GM12878 (cell line): Measurements from ENCODE around the gene ANTKMT. TPM values are rescaled to one million over a fixed set of nuclear protein-coding genes. Genes with fewer than 3 reads are reported as not detected.

Source experiments
- ATAC-seq: fragments of 200-7000 bp; cut with Tn5 transposase; 3 replicates; pipeline ENCODE4 v1.9.1; 2020; ENCODE audit warnings: mild to moderate bottlenecking, moderate library complexity
- BruUV-seq: library from RNA; stranded (reverse); fragments of 400-500 nt; replicated peaks from 2 replicates; lab custom pipeline; 2021; lab: Mats Ljungman, UMichigan
- CTCF ChIA-PET: fragments of 300-600 bp; sonication (Branson Sonifier 250); formaldehyde crosslinking; extraction: SDS; loops from one replicate; lab custom pipeline; 2021; ENCODE audit warnings: inconsistent platforms; lab: Yijun Ruan, JAX
- POLR2A ChIA-PET: fragments of 350-600 bp; formaldehyde crosslinking; extraction: SDS; loops from one replicate; lab custom pipeline; 2021; ENCODE audit warnings: inconsistent platforms; lab: Charles Lee
- RAD21 ChIA-PET: fragments of 300-600 bp; sonication (Branson Sonifier 250); formaldehyde crosslinking; loops from one replicate; lab custom pipeline; 2023; ENCODE audit warnings: antibody characterized with exemption; ENCODE audit not compliant: unreplicated experiment; lab: Charles Lee
- SMC1A ChIA-PET: fragments of 300-600 bp; sonication (Branson Sonifier 250); formaldehyde crosslinking; loops from one replicate; lab custom pipeline; 2023; ENCODE audit not compliant: unreplicated experiment, uncharacterized antibody; lab: Charles Lee
- DNase-seq: peaks from one replicate; pipeline ENCODE4 v3.0.0-alpha.2; 2011; ENCODE audit warnings: low read depth, low spot score
- FAIRE-seq: peaks from 3 replicates; lab custom pipeline; 2011; peaks lifted over from hg19 to GRCh38; lab: Jason Lieb, UNC
- H2AFZ ChIP-seq: 2 replicates; pipeline ENCODE4 v1.6.0; 2011; ENCODE audit warnings: low read depth, low read length, control low read depth; ENCODE audit not compliant: control insufficient read depth
- H3K27ac ChIP-seq: 2 replicates; pipeline ENCODE4 v1.5.1; 2011; ENCODE audit warnings: control low read depth; ENCODE audit not compliant: control insufficient read depth, insufficient read depth
- H3K27me3 ChIP-seq, 2 experiments: replicated peaks in 1 of 2; 2 replicates each; pipeline versions ENCODE4 v1.6.0 to v1.6.1; 2011; ENCODE audit warnings: low read length in 1 of 2; ENCODE audit not compliant: control insufficient read depth in 2 of 2, insufficient read depth in 2 of 2
- H3K36me3 ChIP-seq, 2 experiments: 2 replicates each; pipeline ENCODE4 v1.5.1; 2011; ENCODE audit warnings: low read length in 1 of 2; ENCODE audit not compliant: control insufficient read depth in 2 of 2, insufficient read depth in 2 of 2
- H3K4me1 ChIP-seq: 2 replicates; pipeline ENCODE4 v1.6.1; 2011; ENCODE audit warnings: mild to moderate bottlenecking, low read length, moderate library complexity, mixed read lengths; ENCODE audit not compliant: control insufficient read depth, insufficient read depth
- H3K4me2 ChIP-seq: 2 replicates; pipeline ENCODE4 v1.6.0; 2011; ENCODE audit warnings: control low read depth; ENCODE audit not compliant: control insufficient read depth, insufficient read depth
- H3K4me3 ChIP-seq: fragments of 200-600 bp; sonication (generic); 2 replicates; pipeline ENCODE4 v1.5.1; 2016
- H3K79me2 ChIP-seq: 2 replicates; pipeline ENCODE4 v1.6.0; 2011; ENCODE audit warnings: low read length; ENCODE audit not compliant: control insufficient read depth, insufficient read depth
- H3K9ac ChIP-seq: 2 replicates; pipeline ENCODE4 v1.8.0; 2011; ENCODE audit warnings: low read length, control low read depth, mixed read lengths; ENCODE audit not compliant: control insufficient read depth, insufficient read depth
- H3K9me3 ChIP-seq: replicated peaks from 3 replicates; pipeline ENCODE4 v1.5.1; 2011; ENCODE audit warnings: mild to moderate bottlenecking, low read length; ENCODE audit not compliant: control insufficient read depth, insufficient read depth
- H4K20me1 ChIP-seq: 2 replicates; pipeline ENCODE4 v1.6.0; 2011; ENCODE audit not compliant: control insufficient read depth, insufficient read depth
- BCL3 ChIP-seq: IDR thresholded peaks from 2 replicates; pipeline ENCODE4 v1.6.1; 2011; ENCODE audit warnings: borderline replicate concordance, low read depth, mild to moderate bottlenecking, moderate library complexity, low read length; ENCODE audit not compliant: insufficient read depth, poor library complexity, severe bottlenecking
- BCLAF1 ChIP-seq: fragments of 450-650 bp; IDR thresholded peaks from 2 replicates; pipeline ENCODE4 v1.6.1; 2017; ENCODE audit warnings: antibody characterized with exemption, mild to moderate bottlenecking, moderate library complexity
- BHLHE40 ChIP-seq, 2 experiments: fragments of 450-650 bp in 1 of 2; IDR thresholded peaks; 2 replicates each; pipeline ENCODE4 v1.6.1; 2011 to 2017; ENCODE audit warnings: low read depth in 2 of 2, borderline replicate concordance in 1 of 2, improper control_type of control experiment in 1 of 2, low read length in 1 of 2, mild to moderate bottlenecking in 1 of 2
- CHD4 ChIP-seq: fragments of 200-600 bp; sonication (generic); IDR thresholded peaks from 2 replicates; pipeline ENCODE4 v1.6.1; 2016; ENCODE audit warnings: mild to moderate bottlenecking
- KDM1A ChIP-seq: fragments of 200-600 bp; sonication (generic); IDR thresholded peaks from 2 replicates; pipeline ENCODE4 v1.6.1; 2016; ENCODE audit warnings: borderline replicate concordance
- MTA2 ChIP-seq: fragments of 450-650 bp; IDR thresholded peaks from 2 replicates; pipeline ENCODE4 v1.6.1; 2016; ENCODE audit warnings: low read depth, mild to moderate bottlenecking, moderate library complexity
- NFIC ChIP-seq: IDR thresholded peaks from 2 replicates; pipeline ENCODE4 v1.6.1; 2012; ENCODE audit warnings: low read depth, mild to moderate bottlenecking, inconsistent platforms, low read length, moderate library complexity
- NR2C2 ChIP-seq: IDR thresholded peaks from 2 replicates; pipeline ENCODE4 v1.6.1; 2011; ENCODE audit warnings: borderline replicate concordance, low read depth; ENCODE audit not compliant: control insufficient read depth, insufficient read length
- PAX5 ChIP-seq: IDR thresholded peaks from 2 replicates; pipeline ENCODE4 v1.6.1; 2011; ENCODE audit warnings: low read depth, low read length, borderline replicate concordance
- PML ChIP-seq: IDR thresholded peaks from 2 replicates; pipeline ENCODE4 v1.6.1; 2012; ENCODE audit warnings: low read length, inconsistent platforms
- SMAD1 ChIP-seq: fragments of 450-650 bp; IDR thresholded peaks from 2 replicates; pipeline ENCODE4 v1.6.1; 2018; ENCODE audit warnings: mild to moderate bottlenecking, low read depth; ENCODE audit not compliant: partially characterized antibody
- SRF ChIP-seq, 2 experiments: IDR thresholded peaks; 2 replicates each; pipeline ENCODE4 v1.6.1; 2011; ENCODE audit warnings: low read depth in 2 of 2, low read length in 2 of 2, mild to moderate bottlenecking in 1 of 2, moderate library complexity in 1 of 2
- TARDBP ChIP-seq: IDR thresholded peaks from 2 replicates; pipeline ENCODE4 v1.6.1; 2016; ENCODE audit warnings: borderline replicate concordance
- YY1 ChIP-seq: IDR thresholded peaks from 2 replicates; pipeline ENCODE4 v1.6.1; 2011; ENCODE audit warnings: low read depth, mild to moderate bottlenecking, low read length
- ZNF622 ChIP-seq: fragments of 450-650 bp; IDR thresholded peaks from 2 replicates; pipeline ENCODE4 v1.6.1; 2017; ENCODE audit warnings: mild to moderate bottlenecking, inconsistent platforms
- WGBS: methylation state at CpG from one replicate; pipeline ENCODE4 v1.1.6; 2016; ENCODE audit warnings: low lambda C conversion rate; ENCODE audit not compliant: insufficient replicate concordance, insufficient coverage; ENCODE audit errors: missing lambda C conversion rate; 5-methylcytosine and 5-hydroxymethylcytosine counted together
- in situ Hi-C: fragments of 300-500 bp; cut with MboI; formaldehyde crosslinking; loops from 9 replicates; pipeline ENCODE4 v1.14.3; 2018; ENCODE audit warnings: mixed read lengths
- intact Hi-C: fragments of 100-400 bp; cut with micrococcal nuclease; formaldehyde crosslinking; loops from one replicate; pipeline ENCODE4 v1.14.2; 2022; ENCODE audit not compliant: unreplicated experiment
- polyA plus RNA-seq, 11 experiments: library from polyadenylated mRNA; depleted of rRNA in 4 of 11; unstranded in 6 of 11; stranded (reverse) in 5 of 11; fragments of >200 nt; fragmentation: Nextera tagmentation in 4 of 11; fragmentation: Illumina TruSeq in 1 of 11; extraction: Ambion mirVana in 4 of 11; extraction: Trizol in 1 of 11; gene quantifications; 1 replicate in 1 of 11; 2 replicates in 10 of 11; pipeline versions ENCODE4 v1.2.1 to v1.2.3, GENCODE V29; 2011 to 2016; ENCODE audit warnings: inconsistent platforms in 2 of 11, missing spikeins in 2 of 11, low read depth in 1 of 11
- total RNA-seq, 4 experiments: library from RNA; depleted of rRNA in 3 of 4; stranded (reverse); fragments of >200 nt in 3 of 4; fragmentation: Illumina TruSeq in 1 of 4; extraction: Trizol in 1 of 4; gene quantifications; 2 replicates each; pipeline versions ENCODE4 v1.2.1 to v1.2.3, GENCODE V29; 2013 to 2021

The ANTKMT gene
- total and polyA plus RNA-seq, 10 of the 15 experiments (the other 5 are each of a cell fraction or from before 2014, with no cell fraction given), result 0.58 to 60.5 (median 25.8) TPM

- Histone ChIP-seq H3K36me3 (no peaks in the 10 kb centered on the region), H2AFZ (no peak overlapping the region), H3K4me2 (no peak overlapping the region), H3K9me3 (no peaks in the 10 kb centered on the region; the same call in 2 of the 3 replicates), H4K20me1 (no peaks in the 10 kb centered on the region)
- BruUV-seq, result no TSS peak
- in situ Hi-C loops (no loop called here), intact Hi-C loops (no loop called here)
- FAIRE-seq (no peak), DNase-seq (no peak)
- WGBS, result 10% methylated on average over 11 of the region's 11 CpGs
- RAD21 ChIA-PET, result interaction anchor here (0.5 kb wide), 1 partner anchor 310 kb away, joined by 3 read pairs; no protein-coding TSS in a partner anchor
- TF ChIP-seq BCLAF1, result no peak
- no peak for TF ChIP-seq PAX5
- TF ChIP-seq YY1, result no peak
- no peak for TF ChIP-seq BCL3
- TF ChIP-seq TARDBP, result no peak
- no peak for TF ChIP-seq NR2C2
- no peak for TF ChIP-seq SMAD1
- no peak for TF ChIP-seq MTA2
- no peak for TF ChIP-seq PML
- TF ChIP-seq KDM1A, result no peak
- TF ChIP-seq SRF (IDR thresholded peaks at IDR 0.05; ENCODE audit: low read depth in 2 of 2, low read length in 2 of 2), result no peak
- TF ChIP-seq ZNF622, result no peak
- TF ChIP-seq NFIC, result no peak
- no peak for TF ChIP-seq BHLHE40 (IDR thresholded peaks at IDR 0.05; ENCODE audit: borderline replicate concordance in 1 of 2, low read depth in 2 of 2, low read length in 1 of 2)
- no peak for TF ChIP-seq CHD4
- TF ChIP-seq, all 136 proteins: peak for 0
- ChIA-PET CTCF (no interaction called here), SMC1A (no interaction called here), POLR2A (no interaction called here)
- H3K4me3 ChIP-seq, result no peak overlapping the region
- ATAC-seq, result no peak
- no peaks in the 10 kb centered on the region for H3K4me1 ChIP-seq
- H3K27me3 ChIP-seq, result no peaks in the 10 kb centered on the region; a peak in 2 of 4 replicates
- H3K79me2 ChIP-seq, result no peaks in the 10 kb centered on the region
- no peak overlapping the region for H3K9ac ChIP-seq
- no peak overlapping the region for H3K27ac ChIP-seq
Observed at GRCh38 chr16:754656-755055, 33.7 kb downstream of the ANTKMT start.
